Dermis blood vessel endothelial cell (primary cell): Measurements from ENCODE around the gene UPK2. TPM values are rescaled to one million over a fixed set of nuclear protein-coding genes. Genes with fewer than 3 reads are reported as not detected.

Experiments used
- DNase-seq: peaks from one replicate; pipeline ENCODE4 v3.0.0; 2010
- total RNA-seq: library from RNA; depleted of rRNA; stranded (reverse); fragments of >200 nt; gene quantifications from 2 replicates; pipeline ENCODE4 v1.2.3, GENCODE V29; 2014

UPK2 gene
- total RNA-seq, 1 donor from 2014 or later: not detected

DNA sequence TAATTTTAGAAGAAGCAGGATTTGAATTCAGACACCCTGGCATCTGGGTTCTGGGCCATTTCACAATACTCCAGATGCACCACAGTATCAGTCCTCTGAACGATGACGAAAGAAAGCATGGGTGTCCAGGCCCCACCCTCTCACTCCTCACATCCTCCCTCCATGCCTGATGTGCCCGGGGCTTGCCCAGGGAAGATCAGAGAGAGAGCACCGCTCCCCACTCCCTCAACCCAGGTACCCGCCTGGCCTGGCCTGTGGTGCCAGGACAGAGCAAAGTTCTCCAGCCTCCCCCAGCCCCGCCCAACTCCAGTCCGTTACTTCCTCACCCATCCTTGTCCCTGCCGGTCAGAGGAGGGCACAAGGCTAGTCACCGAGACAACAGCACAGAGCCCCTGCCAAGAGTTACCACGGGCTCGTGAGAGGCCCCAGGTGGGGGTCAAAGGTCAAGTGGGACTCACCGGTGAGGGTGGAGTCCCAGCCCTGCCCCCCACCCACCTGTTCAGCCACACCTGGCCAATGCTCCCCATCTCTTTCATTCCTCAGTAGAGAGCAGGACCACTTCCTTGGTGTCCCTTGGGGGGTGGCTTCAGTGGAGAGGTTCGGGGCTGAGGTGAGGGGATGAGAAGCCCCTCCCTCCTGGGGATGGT is 38.5 kb upstream of the UPK2 start:
- DNase-seq: peak; percentile 29

DNA sequence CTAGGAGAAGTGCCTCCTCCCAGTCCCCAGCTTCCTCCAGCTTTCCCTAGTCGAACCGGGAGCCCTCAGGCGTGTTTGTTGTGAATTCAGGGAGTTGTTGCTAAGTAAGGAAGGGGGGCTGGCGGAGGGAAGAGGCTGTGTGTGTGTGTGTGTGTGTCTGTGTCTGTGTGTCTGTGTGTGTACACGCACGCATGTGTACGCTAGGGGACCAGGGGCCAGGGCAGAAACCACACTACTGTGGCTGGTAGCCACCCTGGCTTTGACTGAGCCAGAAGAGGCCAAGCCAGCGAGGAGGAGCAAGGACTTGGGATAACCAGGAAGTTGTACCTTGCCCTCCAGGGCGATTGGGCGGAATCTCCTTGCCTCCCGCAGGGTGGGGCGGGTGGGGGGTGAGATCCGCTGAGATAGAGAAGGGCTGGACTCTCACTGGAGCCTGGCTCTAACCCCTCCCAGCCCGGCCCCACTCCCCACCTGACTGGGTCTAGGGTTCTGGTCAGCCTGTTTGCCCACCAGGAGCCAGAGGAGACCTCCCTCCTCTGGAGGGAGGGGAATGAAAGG is 37.9 kb upstream of the UPK2 start:
- peak; percentile 89 for DNase-seq

DNA sequence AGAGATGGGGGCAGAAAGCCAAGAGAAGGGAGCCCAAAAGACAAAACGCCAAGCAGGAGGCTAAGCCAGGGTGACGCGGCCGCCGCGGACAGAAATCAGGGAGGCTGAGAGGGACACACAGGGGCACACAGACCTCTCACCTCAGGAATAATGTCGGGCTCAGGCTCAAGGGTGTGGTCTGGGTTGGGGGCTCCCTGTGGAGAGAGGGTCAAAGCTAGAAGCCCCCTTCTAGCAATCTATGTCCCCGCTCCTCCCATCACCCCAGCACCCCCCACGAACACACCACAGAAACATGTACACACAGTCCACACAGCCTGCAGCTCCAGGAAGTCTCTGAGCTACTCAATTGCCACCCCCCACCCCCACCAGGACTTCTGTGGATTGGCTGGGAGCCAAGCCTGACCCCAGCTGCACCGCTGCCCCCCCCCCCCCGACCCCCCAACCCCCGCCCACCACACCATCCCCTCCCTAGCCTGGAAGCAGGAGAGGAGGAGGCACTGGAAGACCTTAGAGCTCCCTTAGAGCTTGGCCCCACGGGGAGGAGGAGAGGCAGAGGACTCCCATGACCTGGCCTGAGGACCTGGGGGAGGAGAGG is 37.3 kb upstream of the UPK2 start:
- peak; percentile 47 for DNase-seq

GRCh38 chr11:118921121-118921928 is 34.8 kb upstream of the UPK2 start:
- DNase-seq: peak; percentile 31

DNA sequence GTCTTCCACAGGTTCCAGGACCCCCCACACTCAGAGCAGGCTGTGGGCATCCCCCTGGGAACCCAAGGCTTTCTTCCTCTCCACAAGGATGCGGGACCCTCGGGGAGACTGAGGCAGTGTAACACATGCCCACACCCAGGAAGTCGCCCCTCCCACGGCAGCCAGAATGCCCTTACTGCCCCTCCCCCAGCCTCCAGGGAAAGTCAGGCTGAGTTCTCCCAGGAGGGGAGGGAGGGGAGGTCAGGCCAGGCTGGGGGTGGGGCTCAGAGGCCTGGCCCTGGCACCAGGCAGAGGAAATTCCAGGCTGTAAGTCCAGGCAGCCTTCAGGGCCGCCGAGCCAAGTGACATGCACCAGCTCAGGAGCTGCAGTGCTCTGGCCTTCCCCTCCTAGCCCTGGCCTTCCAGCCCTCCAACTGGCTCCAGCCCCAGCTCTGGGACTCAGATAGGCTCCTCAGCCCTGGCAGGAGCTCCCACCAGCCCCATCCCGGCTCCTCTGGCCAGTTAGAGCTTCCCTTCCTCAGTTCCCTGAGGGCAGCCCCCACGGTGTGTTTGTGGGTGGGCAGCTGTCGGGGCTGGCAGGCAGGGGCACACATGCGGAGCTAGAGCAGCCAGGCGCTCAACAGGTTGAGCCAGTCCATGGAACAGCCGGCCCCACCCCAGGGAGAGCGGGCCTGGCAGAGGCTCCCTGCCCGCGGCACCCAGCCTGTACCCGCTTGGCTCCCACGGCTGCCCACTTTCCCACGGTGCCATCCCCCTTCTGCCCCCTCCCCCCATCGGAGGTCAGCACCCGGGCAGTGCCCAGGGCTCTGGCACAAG is 34.0 kb upstream of the UPK2 start:
- DNase-seq: peak; percentile 63

DNA sequence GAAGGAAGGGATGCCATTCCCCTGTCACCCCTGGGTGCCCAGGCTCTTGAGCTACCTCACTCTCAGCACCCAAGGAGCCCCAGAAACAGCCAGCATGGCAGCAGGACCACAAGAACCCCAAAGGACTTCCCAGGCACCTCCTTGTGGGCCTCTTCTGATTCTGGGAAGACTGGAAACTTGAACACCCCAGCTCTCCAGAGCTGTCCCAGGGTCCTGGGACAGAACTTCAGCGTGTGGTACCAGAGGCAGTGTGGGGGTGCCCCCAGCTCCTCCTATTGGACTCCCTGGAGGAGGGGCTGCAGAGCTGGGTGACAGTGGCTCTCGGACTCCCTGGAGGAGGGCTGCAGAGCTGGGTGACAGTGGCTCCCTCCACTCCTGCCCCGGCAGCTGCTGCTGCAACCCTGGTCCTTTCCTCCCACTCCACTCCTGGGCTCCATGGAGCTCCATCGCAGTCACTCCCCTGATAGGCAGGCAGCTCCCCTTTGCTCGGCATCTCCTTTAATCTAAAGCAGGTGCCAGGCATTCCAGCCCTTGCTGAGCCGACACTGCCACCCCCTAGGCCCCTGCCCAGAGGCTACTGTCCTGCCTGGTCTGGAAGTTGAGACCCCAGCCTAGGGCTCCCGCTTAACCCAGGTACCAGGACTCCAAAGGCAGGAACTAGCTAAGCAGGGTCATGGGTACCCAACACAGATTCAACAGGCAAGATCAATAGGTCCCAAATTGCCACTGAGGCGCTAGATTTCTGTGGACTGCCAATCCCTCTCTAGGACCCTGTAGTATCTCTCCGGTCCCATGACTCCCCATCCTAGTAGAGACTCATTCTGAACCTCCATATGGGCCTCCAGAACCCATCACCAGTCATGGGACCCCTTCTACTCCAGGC is 33.1 kb upstream of the UPK2 start:
- DNase-seq: no peak

- DNase-seq: no peak
Observed at GRCh38 chr11:118923721-118924587, 32.1 kb upstream of the UPK2 start.

GRCh38 chr11:118924591-118925585 is 31.2 kb upstream of the UPK2 start:
- DNase-seq: peak; percentile 65

DNA sequence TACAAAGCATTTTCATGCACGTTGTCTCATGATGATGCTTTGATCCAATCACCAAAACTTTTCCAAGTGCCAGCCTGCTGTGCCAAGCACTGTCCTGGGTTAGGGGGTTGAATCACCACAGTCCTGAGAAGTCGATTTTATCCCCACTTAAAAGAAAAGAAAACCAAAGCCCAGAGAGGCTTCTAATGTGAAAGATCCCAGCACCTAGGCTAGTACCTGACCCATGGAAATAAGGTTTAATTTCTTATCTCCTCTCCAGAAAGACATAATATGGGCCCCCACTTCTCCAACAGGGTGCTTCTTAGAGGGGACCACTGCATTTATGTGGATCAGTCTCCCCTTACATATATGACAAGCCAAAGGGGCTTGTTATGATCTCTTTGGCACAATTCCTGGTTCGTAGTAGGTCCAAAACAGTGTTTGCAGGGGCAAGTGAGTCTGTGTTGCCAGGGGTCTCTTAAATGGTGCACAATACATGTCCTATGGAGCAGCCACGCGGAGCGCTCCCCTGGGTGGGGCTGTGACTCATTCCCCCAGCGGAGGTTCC is 28.5 kb upstream of the UPK2 start:
- DNase-seq: no peak

GRCh38 chr11:118928101-118928869 is 27.8 kb upstream of the UPK2 start:
- DNase-seq: peak; percentile 92

DNA sequence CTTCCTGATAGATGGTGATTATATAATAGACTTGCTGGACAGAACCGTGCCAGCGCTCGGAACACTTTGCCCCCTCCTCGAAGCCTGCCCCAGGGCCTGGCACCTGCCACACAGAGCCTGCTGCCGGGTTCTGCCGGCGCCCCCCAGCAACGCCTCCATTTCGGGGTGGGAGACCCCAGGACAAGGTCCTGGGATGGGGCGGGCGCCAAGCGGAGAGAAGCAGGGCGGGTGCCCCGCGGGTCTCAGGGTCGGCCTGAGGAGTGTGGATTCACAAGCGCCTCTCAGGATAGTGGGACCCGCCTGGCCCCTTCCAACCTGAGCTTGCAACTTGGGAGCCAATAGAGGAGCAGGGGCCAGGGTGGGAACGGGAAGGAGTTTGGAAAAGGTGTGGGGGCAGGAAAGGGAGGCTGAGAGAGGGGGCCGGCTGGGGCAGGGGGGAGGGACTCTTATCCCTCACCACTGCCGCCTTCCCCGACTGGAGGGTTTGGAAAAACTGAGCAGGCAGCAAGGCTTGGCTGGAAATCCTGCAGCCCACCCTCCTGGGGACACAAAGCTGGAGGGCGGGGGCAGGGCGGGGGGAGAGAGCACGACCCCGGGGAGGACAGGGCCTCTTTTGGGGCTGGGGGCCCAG is 27.1 kb upstream of the UPK2 start:
- DNase-seq: peak; percentile 74

GRCh38 chr11:118929501-118930093 is 26.5 kb upstream of the UPK2 start:
- DNase-seq: peak; percentile 74

DNA sequence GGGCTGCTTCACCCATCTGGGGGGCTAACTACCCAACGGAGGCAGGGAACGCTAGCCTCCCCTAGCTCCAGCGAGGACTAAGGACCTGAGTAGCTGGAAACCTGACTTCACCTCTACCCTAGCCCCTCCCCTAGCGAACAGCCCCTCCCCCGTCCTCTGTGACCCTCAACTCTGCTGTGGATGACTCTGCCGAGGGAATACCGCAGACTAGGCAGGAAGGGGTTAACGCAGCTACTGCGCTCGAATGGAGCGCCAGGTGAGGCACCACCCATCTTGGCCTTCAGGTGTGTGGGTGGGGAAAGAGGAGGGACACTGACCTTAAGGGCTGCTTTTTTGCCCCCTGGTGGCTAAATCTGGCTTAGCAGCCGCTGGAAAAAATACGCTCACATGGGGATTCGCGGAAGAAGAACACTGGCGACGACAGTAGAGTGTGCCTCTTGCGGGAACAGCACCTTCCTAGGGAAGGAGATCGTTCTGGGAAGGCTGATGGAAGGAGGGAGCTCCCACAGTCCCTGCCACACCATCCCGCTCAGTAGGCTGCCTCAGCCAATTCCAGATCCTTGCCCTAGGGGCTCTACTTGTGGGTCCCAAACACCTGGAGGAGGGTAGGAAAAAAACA is 25.9 kb upstream of the UPK2 start:
- peak; percentile 84 for DNase-seq

DNA sequence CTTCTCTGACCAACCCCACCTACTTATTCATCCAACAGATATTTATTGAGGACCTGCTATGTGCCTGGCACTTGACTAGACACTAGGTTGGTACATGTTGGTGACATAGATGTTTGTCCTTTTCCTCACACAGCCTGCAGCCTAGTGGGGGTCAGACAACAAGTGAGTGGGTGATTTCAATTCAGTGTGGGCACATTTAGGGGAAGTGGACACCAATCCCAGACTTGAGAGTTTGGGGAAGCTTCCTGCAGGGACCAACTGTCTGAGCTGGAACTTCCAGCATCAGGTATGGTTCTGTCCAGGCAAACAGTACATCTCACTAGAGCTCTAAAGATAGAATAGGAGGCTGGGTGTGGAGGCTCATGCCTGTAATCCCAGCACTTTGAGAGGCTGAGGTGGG is 24.5 kb upstream of the UPK2 start:
- no peak for DNase-seq

DNA sequence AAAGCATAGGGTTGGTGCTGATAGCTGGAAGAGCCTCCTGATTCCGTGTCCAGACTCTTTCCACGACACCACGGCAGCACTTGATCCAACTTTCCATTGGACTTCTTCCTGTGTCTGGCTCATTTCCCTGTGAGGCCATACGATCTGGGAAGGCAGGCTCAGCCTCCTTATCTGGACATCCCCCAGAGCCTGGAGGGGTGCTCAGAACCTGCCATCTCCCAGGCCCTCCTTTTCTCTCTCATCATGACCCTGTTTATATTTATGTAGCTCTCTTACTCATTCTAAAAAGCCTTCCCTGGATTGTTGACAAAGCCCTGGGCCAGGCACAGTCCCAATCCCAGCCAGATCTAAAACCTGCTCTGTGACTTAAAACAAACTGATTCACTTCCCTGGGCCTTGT is 22.6 kb upstream of the UPK2 start:
- peak; percentile 41 for DNase-seq

DNA sequence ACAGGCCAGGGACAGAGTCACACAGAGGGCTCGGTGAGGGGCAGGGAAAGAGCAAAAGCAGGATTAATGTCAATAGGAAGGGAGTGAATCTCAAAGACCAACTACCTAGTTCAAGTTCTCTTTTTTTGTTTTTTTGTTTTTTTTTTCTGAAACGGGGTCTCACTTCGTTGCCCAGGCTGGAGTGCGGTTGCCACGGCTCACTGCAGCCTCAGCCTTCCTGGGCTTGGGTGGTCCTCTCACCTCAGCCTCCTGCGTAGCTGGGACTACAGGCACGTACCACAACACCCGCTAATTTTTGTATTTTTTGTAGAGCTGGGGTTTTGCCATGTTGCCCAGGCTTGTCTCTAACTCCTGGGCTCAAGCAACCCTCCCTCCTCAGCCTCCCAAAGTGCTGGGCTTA is 20.7 kb upstream of the UPK2 start:
- no peak for DNase-seq
